Body of pancreas (tissue), 4 donors: ENCODE measurements around the gene SUPT5H.

Experiments used
- POLR2A ChIP-seq, 3 donors: fragments of 450-650 bp; IDR thresholded peaks; one replicate each; pipeline ENCODE4 v1.6.1; 2016; ENCODE audit warnings: antibody characterized with exemption in 3 of 3, mild to moderate bottlenecking in 2 of 3
- TF ChIP-seq, protein P1 (sequence below), 7 experiments: fragments of 450-650 bp in 4 of 7; fragments of 200-600 bp in 3 of 7; sonication (generic) in 3 of 7; IDR thresholded peaks; one replicate each; pipeline ENCODE4 v1.5.1; 2016 to 2019; ENCODE audit warnings: antibody characterized with exemption in 7 of 7

- TF ChIP-seq, protein P1, sequence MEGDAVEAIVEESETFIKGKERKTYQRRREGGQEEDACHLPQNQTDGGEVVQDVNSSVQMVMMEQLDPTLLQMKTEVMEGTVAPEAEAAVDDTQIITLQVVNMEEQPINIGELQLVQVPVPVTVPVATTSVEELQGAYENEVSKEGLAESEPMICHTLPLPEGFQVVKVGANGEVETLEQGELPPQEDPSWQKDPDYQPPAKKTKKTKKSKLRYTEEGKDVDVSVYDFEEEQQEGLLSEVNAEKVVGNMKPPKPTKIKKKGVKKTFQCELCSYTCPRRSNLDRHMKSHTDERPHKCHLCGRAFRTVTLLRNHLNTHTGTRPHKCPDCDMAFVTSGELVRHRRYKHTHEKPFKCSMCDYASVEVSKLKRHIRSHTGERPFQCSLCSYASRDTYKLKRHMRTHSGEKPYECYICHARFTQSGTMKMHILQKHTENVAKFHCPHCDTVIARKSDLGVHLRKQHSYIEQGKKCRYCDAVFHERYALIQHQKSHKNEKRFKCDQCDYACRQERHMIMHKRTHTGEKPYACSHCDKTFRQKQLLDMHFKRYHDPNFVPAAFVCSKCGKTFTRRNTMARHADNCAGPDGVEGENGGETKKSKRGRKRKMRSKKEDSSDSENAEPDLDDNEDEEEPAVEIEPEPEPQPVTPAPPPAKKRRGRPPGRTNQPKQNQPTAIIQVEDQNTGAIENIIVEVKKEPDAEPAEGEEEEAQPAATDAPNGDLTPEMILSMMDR (IDR thresholded peaks at IDR 0.05), result no peak
- no peak for TF ChIP-seq POLR2A (IDR thresholded peaks at IDR 0.05)
Measured at GRCh38 chr19:39433480-39434079, 11.8 kb upstream of the SUPT5H start.
